ENCODE measurements around the gene SEPHS1. TPM values are rescaled to one million over a fixed set of nuclear protein-coding genes. Genes with fewer than 3 reads are reported as not detected.

Gene SEPHS1
- total and polyA plus RNA-seq, 2 of the 8 experiments (the other 6 are each of a cell fraction or from before 2014, with no cell fraction given), result 270 to 683 TPM

GRCh38 chr10:13284050-13284449 lies 64.0 kb downstream of the SEPHS1 start:
- CTCF ChIA-PET (ENCODE audit: partially characterized antibody), result interaction anchor here (1.8 kb wide), 1 partner anchor 12 kb away, joined by 11 read pairs; no protein-coding TSS in a partner anchor
- no peak overlapping the region for H2BK5ac ChIP-seq (ENCODE audit: low read depth, low read length)
- 94% methylated on average over 4 of the region's 4 CpGs; no CpG with 5 or more reads in 1 of the 2 experiments for WGBS, 2 experiments (ENCODE audit: extremely low coverage in 1 of 2, insufficient coverage in 1 of 2, insufficient read length in 1 of 2, insufficient replicate concordance in 2 of 2, low coverage in 1 of 2, low lambda C conversion rate in 2 of 2, missing lambda C conversion rate in 1 of 2)
- TF ChIP-seq TEAD4 (IDR thresholded peaks at IDR 0.05; ENCODE audit: low read depth, low read length) (no peak), BACH1 (IDR thresholded peaks at IDR 0.05; ENCODE audit: low read length) (no peak), CEBPB (IDR thresholded peaks at IDR 0.05; ENCODE audit: low read depth, low read length) (no peak), HDAC6 (IDR thresholded peaks at IDR 0.05; ENCODE audit: low read depth, low read length) (no peak), BCL11A (IDR thresholded peaks at IDR 0.05; ENCODE audit: low read depth in 2 of 2, low read length in 2 of 2) (no peak), KDM4A (IDR thresholded peaks at IDR 0.05; ENCODE audit: low read depth, low read length, severe bottlenecking) (no peak), HDAC2 (IDR thresholded peaks at IDR 0.05; ENCODE audit: borderline replicate concordance in 1 of 2, low read depth in 2 of 2, low read length in 2 of 2) (no peak), SRF (IDR thresholded peaks at IDR 0.05; ENCODE audit: low read depth, low read length) (no peak), TAF1 (IDR thresholded peaks at IDR 0.05; ENCODE audit: low read depth, low read length) (no peak), ZNF274 (IDR thresholded peaks at IDR 0.05; ENCODE audit: borderline replicate concordance, extremely low read depth, low read length) (no peak), ATF3 (IDR thresholded peaks at IDR 0.05; ENCODE audit: insufficient read depth, low read depth, low read length) (no peak), SIX5 (IDR thresholded peaks at IDR 0.05; ENCODE audit: low read depth, low read length) (no peak), CTBP2 (IDR thresholded peaks at IDR 0.05; ENCODE audit: borderline replicate concordance, insufficient read depth, insufficient read length, low read length) (no peak), JUND (IDR thresholded peaks at IDR 0.05; ENCODE audit: low read length) (no peak), CBX8 (IDR thresholded peaks at IDR 0.05; ENCODE audit: borderline replicate concordance, low read depth, low read length) (no peak)

More at GRCh38 chr10:13284050-13284449, 64.0 kb downstream of the SEPHS1 start:
- no peak overlapping the region for H2AFZ ChIP-seq (ENCODE audit: low read length)
- H3K36me3 ChIP-seq (ENCODE audit: control insufficient read depth in 2 of 4, insufficient read depth in 4 of 4, low read length in 3 of 4), result peaks cover 0 to 9% (median 0%) of the 10 kb centered on the region in 4 experiments; a peak in 3 of 8 replicates
- H2BK120ac ChIP-seq (replicated peaks; ENCODE audit: low read depth, low read length), result no peak overlapping the region
- H3K4ac ChIP-seq (replicated peaks; ENCODE audit: insufficient read length, low read depth, low read length), result no peak overlapping the region
- no peaks in the 10 kb centered on the region for H3K9me3 ChIP-seq (ENCODE audit: insufficient read depth in 2 of 2, low read depth in 1 of 2, low read length in 1 of 2)
- no peak overlapping the region for H2BK20ac ChIP-seq (ENCODE audit: low read length)
- H3K56ac ChIP-seq (replicated peaks; ENCODE audit: insufficient read length, low read depth, low read length), result no peak overlapping the region
- no peaks in the 10 kb centered on the region for H3K4me1 ChIP-seq (replicated peaks in 1 of 4; ENCODE audit: control insufficient read depth in 3 of 4, insufficient read depth in 4 of 4, low read length in 3 of 4)
- no peaks in the 10 kb centered on the region for H3K27me3 ChIP-seq (replicated peaks in 1 of 4; ENCODE audit: control insufficient read depth in 3 of 4, extremely low read depth in 1 of 4, insufficient read depth in 3 of 4, low read length in 3 of 4)
- no peak overlapping the region for H2AK5ac ChIP-seq (ENCODE audit: low read depth, low read length)
- no peak overlapping the region for H3K27ac ChIP-seq (ENCODE audit: low read depth, low read length)
- POLR2A ChIA-PET (ENCODE audit: partially characterized antibody), result interaction anchor here (1.0 kb wide), 1 partner anchor 80 kb away, joined by 3 read pairs; no protein-coding TSS in a partner anchor
- no peaks in the 10 kb centered on the region for H3K79me1 ChIP-seq (ENCODE audit: low read depth, low read length)
- no peak overlapping the region for H3K18ac ChIP-seq (ENCODE audit: extremely low read depth, low read length)
- H3K4me3 ChIP-seq (ENCODE audit: extremely low read depth in 1 of 4, insufficient read depth in 2 of 4, low read depth in 3 of 4, low read length in 4 of 4), result no peak overlapping the region
- FAIRE-seq (no peak), DNase-seq (ENCODE audit: low read depth in 1 of 2, low spot score in 2 of 2) (no peak)
- H4K20me1 ChIP-seq (replicated peaks in 1 of 2; ENCODE audit: control insufficient read depth in 1 of 2, insufficient read depth in 2 of 2, low read length in 2 of 2), result no peaks in the 10 kb centered on the region
- H3K4me2 ChIP-seq (ENCODE audit: insufficient read depth in 1 of 2, low read depth in 2 of 2, low read length in 2 of 2), result no peak overlapping the region
- H3K9ac ChIP-seq (replicated peaks in 1 of 4; ENCODE audit: extremely low read depth in 1 of 4, low read depth in 3 of 4, low read length in 3 of 4), result no peak overlapping the region
- no peak overlapping the region for H4K5ac ChIP-seq (ENCODE audit: insufficient read length, low read depth, low read length)
- H3K23me2 ChIP-seq (ENCODE audit: low read depth, low read length), result no peaks in the 10 kb centered on the region
- no peak overlapping the region for H4K8ac ChIP-seq (ENCODE audit: extremely low read depth, insufficient read depth, low read length)
- no peak overlapping the region for H2BK12ac ChIP-seq (ENCODE audit: low read depth, low read length)
- no peak overlapping the region for H3K23ac ChIP-seq (ENCODE audit: insufficient read length)
- H3K79me2 ChIP-seq (ENCODE audit: control insufficient read depth in 1 of 2, insufficient read depth in 2 of 2, low read length in 2 of 2), result no peaks in the 10 kb centered on the region
- no peak overlapping the region for H4K91ac ChIP-seq (replicated peaks; ENCODE audit: insufficient read length, low read length)
- H2BK15ac ChIP-seq (ENCODE audit: low read length), result no peak overlapping the region
- H3K14ac ChIP-seq (ENCODE audit: insufficient read length), result no peak overlapping the region

Data from H1 (cell line).